Calu3 (cell line): ENCODE measurements around the gene LHFPL6. TPM values are rescaled to one million over a fixed set of nuclear protein-coding genes. Genes with fewer than 3 reads are reported as not detected.

Experiments
- BruUV-seq: library from RNA; stranded (reverse); fragments of 400-500 nt; replicated peaks from 2 replicates; lab custom pipeline; 2021; lab: Mats Ljungman, UMichigan
- CTCF ChIA-PET: fragments of 300-600 bp; sonication (Branson Sonifier 250); formaldehyde crosslinking; loops from one replicate; lab custom pipeline; 2022; ENCODE audit warnings: antibody characterized with exemption; lab: Charles Lee
- DNase-seq: peaks from one replicate; pipeline ENCODE4 v3.0.0; 2022
- H3K27ac Mint-ChIP-seq: one replicate; pipeline ENCODE4 v1.8.0; 2022; ENCODE audit warnings: mixed read lengths; ENCODE audit not compliant: unreplicated experiment
- H3K27me3 Mint-ChIP-seq: one replicate; pipeline ENCODE4 v1.8.0; 2022; ENCODE audit warnings: mixed read lengths; ENCODE audit not compliant: unreplicated experiment
- H3K36me3 Mint-ChIP-seq: one replicate; pipeline ENCODE4 v1.8.0; 2022; ENCODE audit warnings: mild to moderate bottlenecking, moderate library complexity, mixed read lengths; ENCODE audit not compliant: insufficient read depth, unreplicated experiment
- H3K4me1 Mint-ChIP-seq: one replicate; pipeline ENCODE4 v1.8.0; 2022; ENCODE audit warnings: mild to moderate bottlenecking, low read depth, mixed read lengths; ENCODE audit not compliant: unreplicated experiment
- H3K4me3 Mint-ChIP-seq: one replicate; pipeline ENCODE4 v1.8.0; 2022; ENCODE audit warnings: mild to moderate bottlenecking, low read depth, moderate library complexity, mixed read lengths; ENCODE audit not compliant: unreplicated experiment
- H3K9me3 Mint-ChIP-seq: one replicate; pipeline ENCODE4 v1.8.0; 2022; ENCODE audit warnings: low read depth, mixed read lengths; ENCODE audit not compliant: unreplicated experiment
- CTCF ChIP-seq: fragments of 200-600 bp; IDR thresholded peaks from one replicate; pipeline ENCODE4 v1.8.0; 2022; ENCODE audit warnings: antibody characterized with exemption; ENCODE audit not compliant: unreplicated experiment
- intact Hi-C: fragments of 100-400 bp; cut with micrococcal nuclease; formaldehyde crosslinking; loops from one replicate; pipeline ENCODE4 v1.10.0; 2022; ENCODE audit not compliant: unreplicated experiment
- total RNA-seq: library from RNA; stranded (reverse); gene quantifications from 2 replicates; pipeline ENCODE4 v1.2.3, GENCODE V29; 2022

LHFPL6 gene
- total RNA-seq, 1 experiment from 2014 or later: not detected

GRCh38 chr13:39448834-39449233, 154.2 kb downstream of the LHFPL6 start:
- peaks cover 40% of the 10 kb centered on the region for H3K27me3 Mint-ChIP-seq
- CTCF ChIA-PET: no interaction called here
- TF ChIP-seq CTCF: no peak
- intact Hi-C loops: no loop called here
- no peaks in the 10 kb centered on the region for H3K4me1 Mint-ChIP-seq
- H3K4me3 Mint-ChIP-seq: no peak overlapping the region
- BruUV-seq: no TSS peak
- no peak for DNase-seq
- no peaks in the 10 kb centered on the region for H3K9me3 Mint-ChIP-seq
- no peak overlapping the region for H3K27ac Mint-ChIP-seq
- no peaks in the 10 kb centered on the region for H3K36me3 Mint-ChIP-seq

GRCh38 chr13:39446865-39447264, 156.1 kb downstream of the LHFPL6 start:
- Mint-ChIP-seq H3K4me3 (no peak overlapping the region), H3K27ac (no peak overlapping the region), H3K36me3 (no peaks in the 10 kb centered on the region), H3K27me3 (peaks cover 51% of the 10 kb centered on the region), H3K4me1 (no peaks in the 10 kb centered on the region), H3K9me3 (no peaks in the 10 kb centered on the region)
- no peak for TF ChIP-seq CTCF
- intact Hi-C loops: no loop called here
- DNase-seq: no peak
- BruUV-seq: no TSS peak
- CTCF ChIA-PET: no interaction called here

GRCh38 chr13:39444866-39445265, 158.1 kb downstream of the LHFPL6 start:
- CTCF ChIA-PET: no interaction called here
- intact Hi-C loops: no loop called here
- no peak for TF ChIP-seq CTCF
- DNase-seq: no peak
- Mint-ChIP-seq H3K4me1 (no peaks in the 10 kb centered on the region), H3K27ac (no peak overlapping the region), H3K36me3 (no peaks in the 10 kb centered on the region), H3K9me3 (no peaks in the 10 kb centered on the region), H3K4me3 (no peak overlapping the region), H3K27me3 (peaks cover 63% of the 10 kb centered on the region)
- no TSS peak for BruUV-seq

GRCh38 chr13:39433651-39434050, 169.3 kb downstream of the LHFPL6 start:
- TF ChIP-seq CTCF: no peak
- H3K4me1 Mint-ChIP-seq: no peaks in the 10 kb centered on the region
- intact Hi-C loops: no loop called here
- no peak for DNase-seq
- peaks cover 36% of the 10 kb centered on the region for H3K27me3 Mint-ChIP-seq
- H3K4me3 Mint-ChIP-seq: no peak overlapping the region
- no TSS peak for BruUV-seq
- CTCF ChIA-PET: no interaction called here
- peaks cover 6% of the 10 kb centered on the region for H3K9me3 Mint-ChIP-seq
- no peaks in the 10 kb centered on the region for H3K36me3 Mint-ChIP-seq
- H3K27ac Mint-ChIP-seq: no peak overlapping the region

- no peak for TF ChIP-seq CTCF
- Mint-ChIP-seq H3K27me3 (peaks cover 36% of the 10 kb centered on the region), H3K9me3 (peaks cover 6% of the 10 kb centered on the region), H3K36me3 (no peaks in the 10 kb centered on the region), H3K4me3 (no peak overlapping the region), H3K4me1 (no peaks in the 10 kb centered on the region), H3K27ac (no peak overlapping the region)
- no TSS peak for BruUV-seq
- intact Hi-C loops: no loop called here
- CTCF ChIA-PET: no interaction called here
- DNase-seq: no peak
These were observed 170.8 kb downstream of the LHFPL6 start for GRCh38 chr13:39432196-39432595.
